GM10266 (cell line): ENCODE measurements around the gene BTBD2.

Source experiments
- DNase-seq: peaks from one replicate; pipeline ENCODE4 v3.0.0; 2012; ENCODE audit errors: extremely low spot score
- TF ChIP-seq, protein P1 (sequence below): IDR thresholded peaks from 2 replicates; pipeline ENCODE4 v1.5.1; 2012; ENCODE audit warnings: mild to moderate bottlenecking, low read depth; ENCODE audit not compliant: control insufficient read depth, insufficient read depth; ENCODE audit errors: missing control alignments

Gene BTBD2

DNA sequence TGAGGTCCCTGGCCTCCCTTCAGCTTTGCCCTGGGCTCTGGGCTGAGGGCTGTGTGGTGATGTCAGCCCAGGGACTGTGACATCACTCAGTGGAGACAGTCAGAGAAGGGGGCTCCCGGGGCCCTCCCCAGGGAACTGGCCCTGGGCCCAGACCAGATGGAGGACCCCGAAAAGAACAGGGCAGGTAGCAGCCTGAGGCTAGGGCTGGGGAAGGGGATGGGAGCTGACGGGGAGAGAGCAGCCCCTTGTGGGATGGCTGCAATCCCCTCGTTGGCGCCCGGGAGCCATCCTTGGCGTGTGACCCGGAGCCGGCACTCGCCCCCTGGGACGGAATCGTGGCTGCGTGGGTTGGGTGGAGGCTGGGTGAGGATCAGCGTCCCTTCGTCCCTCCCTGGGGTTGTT, 61.0 kb downstream of the BTBD2 start:
- TF ChIP-seq, protein P1, sequence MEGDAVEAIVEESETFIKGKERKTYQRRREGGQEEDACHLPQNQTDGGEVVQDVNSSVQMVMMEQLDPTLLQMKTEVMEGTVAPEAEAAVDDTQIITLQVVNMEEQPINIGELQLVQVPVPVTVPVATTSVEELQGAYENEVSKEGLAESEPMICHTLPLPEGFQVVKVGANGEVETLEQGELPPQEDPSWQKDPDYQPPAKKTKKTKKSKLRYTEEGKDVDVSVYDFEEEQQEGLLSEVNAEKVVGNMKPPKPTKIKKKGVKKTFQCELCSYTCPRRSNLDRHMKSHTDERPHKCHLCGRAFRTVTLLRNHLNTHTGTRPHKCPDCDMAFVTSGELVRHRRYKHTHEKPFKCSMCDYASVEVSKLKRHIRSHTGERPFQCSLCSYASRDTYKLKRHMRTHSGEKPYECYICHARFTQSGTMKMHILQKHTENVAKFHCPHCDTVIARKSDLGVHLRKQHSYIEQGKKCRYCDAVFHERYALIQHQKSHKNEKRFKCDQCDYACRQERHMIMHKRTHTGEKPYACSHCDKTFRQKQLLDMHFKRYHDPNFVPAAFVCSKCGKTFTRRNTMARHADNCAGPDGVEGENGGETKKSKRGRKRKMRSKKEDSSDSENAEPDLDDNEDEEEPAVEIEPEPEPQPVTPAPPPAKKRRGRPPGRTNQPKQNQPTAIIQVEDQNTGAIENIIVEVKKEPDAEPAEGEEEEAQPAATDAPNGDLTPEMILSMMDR, result no peak
- DNase-seq, result no peak

DNA sequence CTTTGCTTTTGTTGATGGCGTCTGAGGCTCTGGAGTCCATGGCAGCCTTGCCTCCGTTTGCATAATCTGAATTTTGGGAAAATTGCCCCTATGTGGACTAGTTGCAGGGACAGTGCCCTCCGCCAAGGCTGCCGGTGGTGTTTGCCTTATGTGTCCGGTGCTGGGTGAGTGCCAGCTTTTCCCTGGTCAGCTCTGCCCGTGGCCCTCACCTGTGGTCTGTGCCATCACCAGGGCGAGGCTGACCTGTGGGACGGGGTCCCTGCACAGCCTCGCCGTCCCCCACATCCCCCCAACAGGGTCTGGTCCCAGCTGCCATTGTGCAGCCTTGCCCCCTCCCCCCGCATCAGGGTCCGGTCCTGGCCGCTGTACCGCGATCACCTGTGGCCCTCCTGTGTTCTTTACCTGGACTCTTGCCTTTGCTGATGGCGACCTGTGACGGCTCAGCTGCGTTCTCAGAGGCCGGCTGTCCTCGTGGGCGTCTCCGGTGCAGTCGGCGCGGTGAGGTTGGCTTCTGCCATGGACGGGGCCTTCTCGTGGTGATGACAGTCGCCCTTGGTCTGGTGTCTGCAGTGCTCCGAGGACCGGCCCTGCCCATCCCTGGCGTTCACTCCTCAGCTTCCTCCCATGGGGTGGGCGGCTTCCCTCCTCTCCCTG, 61.9 kb downstream of the BTBD2 start:
- TF ChIP-seq, protein P1, result no peak
- no peak for DNase-seq

- TF ChIP-seq, protein P1, result no peak
- no peak for DNase-seq
Measured at GRCh38 chr19:1953037-1953436, 62.5 kb downstream of the BTBD2 start.

DNA sequence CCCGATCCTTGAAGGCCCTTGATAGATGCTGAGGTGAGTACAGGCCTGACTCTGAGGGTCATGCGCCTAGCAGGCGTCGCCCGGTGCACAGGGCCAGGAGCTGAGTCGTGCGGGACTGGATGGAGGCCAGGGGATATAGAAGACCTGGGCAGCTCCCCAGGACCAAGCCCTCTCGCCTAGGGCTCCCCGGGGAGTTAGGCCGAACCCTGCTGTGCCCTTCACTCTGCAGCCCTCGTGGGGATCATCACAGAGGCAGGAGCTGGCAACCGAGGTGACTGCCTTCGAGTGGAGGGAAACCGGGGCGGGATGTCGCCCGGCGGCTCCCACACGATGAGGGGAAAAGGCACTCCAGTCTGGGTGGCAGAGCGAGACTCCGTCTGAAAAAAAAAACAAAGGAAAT, 62.9 kb downstream of the BTBD2 start:
- no peak for DNase-seq
- TF ChIP-seq, protein P1, result no peak

DNA sequence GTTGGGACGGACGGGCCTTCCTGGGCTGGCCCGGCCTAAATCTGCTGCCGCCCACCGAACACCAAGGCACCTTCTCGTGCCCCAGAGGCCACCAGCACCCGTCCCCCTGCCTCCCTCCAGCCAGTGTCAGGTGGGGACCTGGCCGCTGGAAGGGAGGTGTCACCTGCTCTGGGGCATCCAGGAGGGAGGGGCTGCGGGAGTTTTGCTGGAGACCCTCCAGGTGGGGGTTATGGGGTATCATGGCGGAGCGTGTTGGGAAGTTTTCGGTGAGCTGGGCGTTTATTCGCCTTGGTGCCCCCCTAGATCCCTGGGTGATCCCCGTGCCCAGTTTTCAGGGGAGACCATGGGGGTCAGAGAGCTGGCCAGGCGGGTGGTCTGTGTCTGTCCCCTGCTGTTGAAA, 64.9 kb downstream of the BTBD2 start:
- TF ChIP-seq, protein P1, result no peak
- no peak for DNase-seq

DNA sequence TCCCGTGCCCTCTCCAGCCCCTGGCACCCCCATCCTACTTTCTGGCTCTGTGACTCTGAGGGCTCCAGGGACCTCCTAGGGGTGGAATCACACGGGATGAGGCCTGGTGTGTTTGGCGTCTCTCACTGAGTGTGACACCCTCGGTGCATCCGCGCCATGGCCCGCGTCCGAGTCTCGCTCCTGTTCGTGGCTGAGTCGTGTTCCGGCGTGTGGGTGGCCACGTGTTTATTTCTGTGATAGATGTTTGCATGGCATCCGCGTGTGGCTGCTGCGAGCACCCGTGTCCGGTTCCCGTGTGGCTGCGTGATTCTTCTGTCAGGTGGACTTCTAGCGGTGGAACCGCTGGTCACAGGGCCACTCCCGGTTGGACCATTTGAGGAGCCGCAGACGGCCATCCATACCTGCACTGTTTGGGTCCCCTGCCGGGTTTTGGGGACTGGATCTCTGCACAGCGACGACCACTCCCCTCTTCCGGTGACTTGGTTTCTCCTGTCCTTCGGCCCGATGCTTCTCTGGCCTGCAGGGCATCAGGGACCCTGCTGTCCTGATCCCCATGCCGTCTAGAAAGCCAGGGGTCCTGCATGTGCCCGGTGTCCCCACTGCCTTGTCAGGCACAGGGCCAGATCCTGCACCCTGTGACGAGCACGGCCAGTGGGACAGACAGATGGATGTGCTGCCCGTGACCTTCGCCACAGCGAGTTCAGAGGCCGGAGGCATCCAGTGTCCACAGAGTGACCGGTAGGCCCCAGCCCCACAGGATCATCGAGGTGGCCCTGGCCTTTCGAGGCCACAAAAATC, 66.0 kb downstream of the BTBD2 start:
- TF ChIP-seq, protein P1, result no peak
- DNase-seq, result no peak

- TF ChIP-seq, protein P1, result no peak
Measured at GRCh38 chr19:1947651-1948209, 67.8 kb downstream of the BTBD2 start.

More at GRCh38 chr19:1947651-1948209, 67.8 kb downstream of the BTBD2 start:
- DNase-seq, result no peak
